ENCODE data around the gene NKX2-8.

DNA sequence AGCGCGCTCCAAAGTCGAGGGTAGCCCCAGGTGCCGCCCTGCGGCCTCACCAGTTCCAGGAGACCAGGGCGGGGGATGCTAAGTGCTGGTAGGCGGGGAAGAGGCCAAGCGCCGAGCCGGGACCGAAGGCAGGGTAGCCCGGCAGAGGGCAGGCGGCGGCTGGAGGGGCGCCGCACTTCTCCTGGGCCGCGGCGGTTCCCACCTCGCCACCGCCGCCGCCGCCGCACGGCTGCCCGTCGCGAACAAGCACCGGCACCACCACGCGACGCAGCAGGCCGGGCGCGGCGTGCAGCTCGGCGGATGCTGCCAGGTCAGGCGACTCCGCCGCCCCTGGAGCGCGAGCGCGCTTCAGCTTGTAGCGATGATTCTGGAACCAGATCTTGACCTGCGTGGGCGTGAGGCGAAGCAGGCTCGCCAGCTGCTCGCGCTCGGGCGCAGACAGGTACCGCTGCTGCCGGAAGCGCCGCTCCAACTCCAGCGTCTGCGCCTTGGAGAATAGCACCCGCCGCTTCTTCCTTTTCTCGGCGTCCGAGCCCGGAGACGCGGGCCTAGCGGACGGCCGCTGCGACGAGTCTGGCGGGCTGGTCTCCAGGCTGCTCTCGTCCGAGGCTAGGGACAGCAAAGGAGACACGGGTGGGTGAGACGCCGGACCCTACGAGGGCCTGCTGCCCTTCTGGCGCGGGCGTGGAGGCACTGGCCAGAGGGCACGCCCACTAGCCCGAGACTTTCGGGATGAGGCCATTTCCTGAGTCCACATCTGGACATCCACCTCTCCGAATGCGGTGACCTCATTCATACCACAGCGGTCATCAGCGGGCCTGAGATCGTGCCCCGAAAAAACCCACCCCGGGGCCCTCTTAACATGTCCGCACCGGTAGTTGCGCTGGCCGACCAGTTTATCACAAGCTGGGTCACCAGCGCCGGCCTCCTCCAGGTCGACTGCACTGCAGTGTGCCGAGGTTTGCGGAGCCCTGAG lies 1.3 kb downstream of the NKX2-8 start:
- no peak for TF ChIP-seq GATA2 (IDR thresholded peaks at IDR 0.05; ENCODE audit: low read depth, low read length)
- no peak for TF ChIP-seq GATA3 (IDR thresholded peaks at IDR 0.05; ENCODE audit: low read depth, low read length)

All from SH-SY5Y (cell line).